Epithelial cell of esophagus (primary cell): ENCODE data around the gene ARID1B.
"Not testable (repeated sequence)": the region's sequence is repeated elsewhere in the genome, so short reads cannot be mapped to it uniquely, and the experiment has no call there.

ENCODE experiments used
- DNase-seq: peaks from one replicate; pipeline ENCODE4 v3.0.0; 2010; ENCODE audit warnings: low read depth
- H3K4me3 ChIP-seq: 2 replicates; pipeline ENCODE4 v1.5.1; 2011; ENCODE audit warnings: mild to moderate bottlenecking, low read length, control low read depth
- TF ChIP-seq, protein P1 (sequence below): IDR thresholded peaks from 2 replicates; pipeline ENCODE4 v1.5.1; 2011; ENCODE audit warnings: low read depth, mild to moderate bottlenecking, low read length, control low read depth, inconsistent platforms; ENCODE audit not compliant: insufficient read depth; ENCODE audit errors: missing control alignments

ARID1B gene

DNA sequence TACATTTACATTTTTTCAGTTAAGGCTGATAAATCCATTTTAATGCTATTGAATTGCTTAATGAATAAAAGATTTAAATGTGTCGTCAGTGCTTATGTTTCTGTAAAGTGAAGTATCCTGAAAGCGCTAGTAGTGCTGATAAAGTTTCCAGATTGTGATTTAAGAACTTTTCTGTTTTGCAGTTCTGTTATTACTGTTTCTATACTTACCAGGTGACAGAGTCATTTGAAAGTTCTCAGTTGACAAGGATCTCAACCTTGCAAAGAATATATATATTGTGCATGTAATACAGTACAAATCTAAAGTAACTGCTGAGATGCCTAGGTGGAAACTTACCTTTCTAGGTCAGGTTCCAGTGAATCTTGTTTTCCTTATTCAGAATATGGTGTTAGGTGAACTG is 201.8 kb downstream of the ARID1B start:
- TF ChIP-seq, protein P1, sequence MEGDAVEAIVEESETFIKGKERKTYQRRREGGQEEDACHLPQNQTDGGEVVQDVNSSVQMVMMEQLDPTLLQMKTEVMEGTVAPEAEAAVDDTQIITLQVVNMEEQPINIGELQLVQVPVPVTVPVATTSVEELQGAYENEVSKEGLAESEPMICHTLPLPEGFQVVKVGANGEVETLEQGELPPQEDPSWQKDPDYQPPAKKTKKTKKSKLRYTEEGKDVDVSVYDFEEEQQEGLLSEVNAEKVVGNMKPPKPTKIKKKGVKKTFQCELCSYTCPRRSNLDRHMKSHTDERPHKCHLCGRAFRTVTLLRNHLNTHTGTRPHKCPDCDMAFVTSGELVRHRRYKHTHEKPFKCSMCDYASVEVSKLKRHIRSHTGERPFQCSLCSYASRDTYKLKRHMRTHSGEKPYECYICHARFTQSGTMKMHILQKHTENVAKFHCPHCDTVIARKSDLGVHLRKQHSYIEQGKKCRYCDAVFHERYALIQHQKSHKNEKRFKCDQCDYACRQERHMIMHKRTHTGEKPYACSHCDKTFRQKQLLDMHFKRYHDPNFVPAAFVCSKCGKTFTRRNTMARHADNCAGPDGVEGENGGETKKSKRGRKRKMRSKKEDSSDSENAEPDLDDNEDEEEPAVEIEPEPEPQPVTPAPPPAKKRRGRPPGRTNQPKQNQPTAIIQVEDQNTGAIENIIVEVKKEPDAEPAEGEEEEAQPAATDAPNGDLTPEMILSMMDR, result no peak
- DNase-seq, result no peak
- no peak overlapping the region for H3K4me3 ChIP-seq

GRCh38 chr6:156980515-156980914 is 203.3 kb downstream of the ARID1B start:
- TF ChIP-seq, protein P1, result no peak
- no peak overlapping the region for H3K4me3 ChIP-seq
- peak; percentile 54 for DNase-seq

GRCh38 chr6:156980948-156981347 is 203.8 kb downstream of the ARID1B start:
- peak; percentile 4 for DNase-seq
- H3K4me3 ChIP-seq, result no peak overlapping the region
- TF ChIP-seq, protein P1, result no peak

DNA sequence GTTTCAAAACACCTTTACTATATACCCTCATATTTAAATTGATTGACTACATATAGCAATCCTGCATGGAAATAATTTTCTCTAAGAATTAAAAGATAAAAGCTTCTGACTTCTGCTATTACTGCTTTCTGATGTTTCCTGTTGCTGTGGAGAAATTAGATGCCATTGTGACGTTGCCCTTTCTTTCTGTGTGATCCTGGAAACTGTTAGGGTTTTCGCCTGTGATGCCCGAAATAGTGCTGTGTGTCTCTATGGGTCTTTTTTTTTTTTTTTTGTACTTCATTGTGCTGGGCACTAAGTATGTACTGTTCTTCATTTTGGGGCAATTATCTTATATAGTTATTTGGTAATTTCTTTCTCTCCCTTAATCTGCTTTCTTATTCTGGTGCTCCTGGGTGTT is 205.0 kb downstream of the ARID1B start:
- no peak for DNase-seq
- TF ChIP-seq, protein P1, result no peak
- no peak overlapping the region for H3K4me3 ChIP-seq

DNA sequence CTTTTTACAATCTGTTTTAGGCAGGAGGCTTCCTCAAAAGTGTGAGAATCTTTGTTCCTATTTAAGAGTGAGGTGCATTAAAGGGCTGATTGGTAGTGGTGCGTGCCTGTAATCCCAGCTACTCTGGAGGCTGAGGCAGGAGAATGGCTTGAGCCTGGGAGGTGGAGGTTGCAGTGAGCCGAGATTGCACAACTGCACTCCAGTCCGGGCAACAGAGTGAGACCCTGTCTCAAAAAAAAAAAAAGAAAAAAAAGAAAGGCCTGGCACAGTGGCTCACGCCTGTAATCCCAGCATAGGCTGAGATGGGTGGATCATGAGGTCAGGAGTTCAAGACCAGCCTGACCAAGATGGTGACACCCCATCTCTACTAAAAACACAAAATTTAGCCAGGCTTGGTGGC is 205.7 kb downstream of the ARID1B start:
- not testable (repeated sequence) for H3K4me3 ChIP-seq, DNase-seq

DNA sequence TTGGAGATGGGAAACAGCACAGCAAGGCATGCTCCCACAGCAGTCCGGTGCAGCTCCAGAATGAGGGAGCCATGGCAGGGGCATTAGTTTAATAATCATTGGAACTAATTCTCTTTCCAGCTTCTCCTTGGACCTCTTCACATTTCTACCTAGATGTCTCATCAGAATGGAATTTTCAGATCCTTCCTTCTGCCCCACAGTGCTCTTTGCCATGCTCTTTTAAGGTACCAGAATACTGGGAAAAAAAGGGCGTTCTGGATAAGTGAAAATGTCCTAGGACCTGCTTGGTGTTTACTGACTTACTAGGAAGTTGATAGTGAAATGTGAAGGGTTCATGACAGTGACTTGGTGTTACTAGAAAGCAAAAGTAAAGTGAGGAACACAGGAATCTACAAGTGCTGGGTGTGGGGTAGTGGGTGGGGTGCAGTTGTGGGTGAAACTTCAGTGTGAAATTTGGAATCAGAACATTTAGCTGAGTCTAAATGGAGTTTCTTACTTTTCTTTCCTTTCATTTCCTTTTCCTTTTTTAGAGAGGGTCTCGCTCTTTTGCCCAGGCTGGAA is 207.1 kb downstream of the ARID1B start:
- DNase-seq, result peak; percentile 9
- TF ChIP-seq, protein P1, result no peak
- no peak overlapping the region for H3K4me3 ChIP-seq

- TF ChIP-seq, protein P1, result no peak
- no peak for DNase-seq
- H3K4me3 ChIP-seq, result no peak overlapping the region
These were observed 208.1 kb downstream of the ARID1B start for GRCh38 chr6:156985309-156985708.
